Keratinocyte (primary cell): ENCODE data around the gene PTER. TPM values are rescaled to one million over a fixed set of nuclear protein-coding genes. Genes with fewer than 3 reads are reported as not detected.

Experiments
- DNase-seq: peaks from one replicate; pipeline ENCODE4 v3.0.0-alpha.2; 2011; ENCODE audit warnings: low read depth, missing footprints, low spot score
- FAIRE-seq: peaks from 2 replicates; lab custom pipeline; 2011; peaks lifted over from hg19 to GRCh38; lab: Jason Lieb, UNC
- H2AFZ ChIP-seq: 2 replicates; pipeline ENCODE4 v1.6.0; 2012; ENCODE audit warnings: low read length, control low read depth, inconsistent platforms; ENCODE audit not compliant: control insufficient read depth
- H3K27ac ChIP-seq: 2 replicates; pipeline ENCODE4 v1.5.1; 2011; ENCODE audit warnings: low read length; ENCODE audit not compliant: control insufficient read depth, insufficient read depth
- H3K27me3 ChIP-seq: 3 replicates; pipeline ENCODE4 v1.6.0; 2011; ENCODE audit warnings: low read length; ENCODE audit not compliant: control insufficient read depth, insufficient read depth; ENCODE audit errors: extremely low read depth
- H3K36me3 ChIP-seq, 2 experiments: 2 replicates in 1 of 2; 3 replicates in 1 of 2; pipeline ENCODE4 v1.5.1; 2011; ENCODE audit warnings: low read length in 2 of 2, mild to moderate bottlenecking in 1 of 2; ENCODE audit not compliant: control insufficient read depth in 2 of 2, insufficient read depth in 2 of 2; ENCODE audit errors: extremely low read depth in 1 of 2
- H3K4me1 ChIP-seq: 3 replicates; pipeline ENCODE4 v1.5.1; 2011; ENCODE audit warnings: low read length; ENCODE audit not compliant: control insufficient read depth, insufficient read depth; ENCODE audit errors: extremely low read depth
- H3K4me2 ChIP-seq: 3 replicates; pipeline ENCODE4 v1.6.0; 2011; ENCODE audit warnings: low read depth, low read length; ENCODE audit not compliant: control insufficient read depth, insufficient read depth; ENCODE audit errors: extremely low read depth
- H3K4me3 ChIP-seq, 3 experiments: fragments of 200-600 bp in 1 of 3; sonication (generic) in 1 of 3; 2 replicates in 2 of 3; 3 replicates in 1 of 3; pipeline ENCODE4 v1.5.1; 2011 to 2016; ENCODE audit warnings: low read length in 3 of 3, mild to moderate bottlenecking in 3 of 3, control low read depth in 2 of 3, inconsistent platforms in 1 of 3, low read depth in 1 of 3, mixed read lengths in 1 of 3, mixed run types in 1 of 3, moderate library complexity in 1 of 3; ENCODE audit not compliant: control insufficient read depth in 2 of 3, insufficient read depth in 2 of 3; ENCODE audit errors: extremely low read depth in 1 of 3
- H3K79me2 ChIP-seq: 2 replicates; pipeline ENCODE4 v1.6.0; 2012; ENCODE audit warnings: low read length; ENCODE audit not compliant: control insufficient read depth, insufficient read depth
- H3K9ac ChIP-seq: 3 replicates; pipeline ENCODE4 v1.6.0; 2011; ENCODE audit warnings: low read length; ENCODE audit not compliant: control insufficient read depth, insufficient read depth; ENCODE audit errors: extremely low read depth
- H3K9me1 ChIP-seq: 3 replicates; pipeline ENCODE4 v1.6.0; 2011; ENCODE audit warnings: low read length; ENCODE audit not compliant: control insufficient read depth, insufficient read depth; ENCODE audit errors: extremely low read depth
- H3K9me3 ChIP-seq: 2 replicates; pipeline ENCODE4 v1.5.1; 2012; ENCODE audit warnings: low read depth, low read length; ENCODE audit not compliant: control insufficient read depth
- H4K20me1 ChIP-seq: 3 replicates; pipeline ENCODE4 v1.6.0; 2011; ENCODE audit warnings: low read length; ENCODE audit not compliant: control insufficient read depth, insufficient read depth; ENCODE audit errors: extremely low read depth
- EZH2 ChIP-seq: IDR thresholded peaks from one replicate; pipeline ENCODE4 v1.6.1; 2012; ENCODE audit warnings: inconsistent platforms, mild to moderate bottlenecking, low read length, moderate library complexity
- dilution Hi-C: fragments of 300-500 bp; cut with MboI; formaldehyde crosslinking; loops from one replicate; pipeline ENCODE4 v1.7.0; 2020; ENCODE audit warnings: low sequenced_read_pairs; ENCODE audit not compliant: extremely low pct_ligation_motif_present
- polyA plus RNA-seq, 5 experiments: library from polyadenylated mRNA; depleted of rRNA in 3 of 5; stranded (reverse) in 3 of 5; stranded (forward) in 1 of 5; unstranded in 1 of 5; fragments of >200 nt; gene quantifications; 1 replicate in 1 of 5; 2 replicates in 3 of 5; 3 replicates in 1 of 5; pipeline versions ENCODE4 v1.2.1 to v1.2.3, GENCODE V29; 2011 to 2012; ENCODE audit warnings: missing spikeins in 2 of 5, low read depth in 1 of 5, low replicate concordance in 1 of 5
- TF ChIP-seq, protein P1 (sequence below), 3 experiments: IDR thresholded peaks in 1 of 3; conservative IDR thresholded peaks in 1 of 3; optimal IDR thresholded peaks in 1 of 3; 2 replicates in 2 of 3; 3 replicates in 1 of 3; pipeline versions ENCODE3 to v1.5.1; 2011; ENCODE audit warnings: low read length in 3 of 3, mild to moderate bottlenecking in 3 of 3, moderate library complexity in 2 of 3, control low read depth in 1 of 3, inconsistent platforms in 1 of 3; ENCODE audit not compliant: insufficient read depth in 2 of 3; ENCODE audit errors: extremely low read depth in 1 of 3

The PTER gene
- polyA plus RNA-seq, 1 donor (not counting 4 experiments of a cell fraction or from before 2014, with no cell fraction given) = 10.1 TPM

DNA sequence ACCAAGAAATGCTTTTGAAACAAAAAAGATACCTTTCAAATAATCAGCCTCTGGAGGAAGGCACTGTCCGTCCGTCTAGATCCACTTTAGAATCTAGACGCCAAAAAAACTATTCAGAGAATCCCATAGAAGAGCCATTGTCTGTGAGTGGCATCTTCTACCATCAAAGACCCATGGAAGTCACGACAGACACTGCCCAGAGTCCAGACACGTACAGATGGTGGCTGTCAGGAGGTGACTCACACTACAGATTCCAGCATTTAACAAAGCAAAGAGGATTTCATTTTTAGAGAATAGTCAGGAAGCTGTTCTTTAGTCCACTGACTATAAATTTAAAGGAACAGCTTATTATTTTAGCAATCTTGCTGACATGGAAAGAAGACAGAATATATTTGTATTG, 73.2 kb downstream of the PTER start:
- Histone ChIP-seq H3K36me3 (no peaks in the 10 kb centered on the region), H3K9me1 (no peaks in the 10 kb centered on the region), H3K79me2 (no peaks in the 10 kb centered on the region), H3K4me2 (no peak overlapping the region), H2AFZ (no peak overlapping the region), H3K4me3 (no peak overlapping the region), H3K9ac (no peak overlapping the region), H3K9me3 (no peaks in the 10 kb centered on the region), H3K27me3 (no peaks in the 10 kb centered on the region), H4K20me1 (no peaks in the 10 kb centered on the region), H3K27ac (no peak overlapping the region), H3K4me1 (peaks cover 4% of the 10 kb centered on the region)
- FAIRE-seq (no peak), DNase-seq (no peak)
- dilution Hi-C loops = no loop called here
- TF ChIP-seq EZH2 = no peak
- TF ChIP-seq, protein P1, sequence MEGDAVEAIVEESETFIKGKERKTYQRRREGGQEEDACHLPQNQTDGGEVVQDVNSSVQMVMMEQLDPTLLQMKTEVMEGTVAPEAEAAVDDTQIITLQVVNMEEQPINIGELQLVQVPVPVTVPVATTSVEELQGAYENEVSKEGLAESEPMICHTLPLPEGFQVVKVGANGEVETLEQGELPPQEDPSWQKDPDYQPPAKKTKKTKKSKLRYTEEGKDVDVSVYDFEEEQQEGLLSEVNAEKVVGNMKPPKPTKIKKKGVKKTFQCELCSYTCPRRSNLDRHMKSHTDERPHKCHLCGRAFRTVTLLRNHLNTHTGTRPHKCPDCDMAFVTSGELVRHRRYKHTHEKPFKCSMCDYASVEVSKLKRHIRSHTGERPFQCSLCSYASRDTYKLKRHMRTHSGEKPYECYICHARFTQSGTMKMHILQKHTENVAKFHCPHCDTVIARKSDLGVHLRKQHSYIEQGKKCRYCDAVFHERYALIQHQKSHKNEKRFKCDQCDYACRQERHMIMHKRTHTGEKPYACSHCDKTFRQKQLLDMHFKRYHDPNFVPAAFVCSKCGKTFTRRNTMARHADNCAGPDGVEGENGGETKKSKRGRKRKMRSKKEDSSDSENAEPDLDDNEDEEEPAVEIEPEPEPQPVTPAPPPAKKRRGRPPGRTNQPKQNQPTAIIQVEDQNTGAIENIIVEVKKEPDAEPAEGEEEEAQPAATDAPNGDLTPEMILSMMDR (optimal IDR thresholded peaks at IDR 0.05 in 1 of 3, IDR thresholded peaks at IDR 0.05 in 1 of 3, conservative IDR thresholded peaks at IDR 0.05 in 1 of 3; ENCODE audit: extremely low read depth in 1 of 3, insufficient read depth in 2 of 3, low read length in 3 of 3) = no peak

DNA sequence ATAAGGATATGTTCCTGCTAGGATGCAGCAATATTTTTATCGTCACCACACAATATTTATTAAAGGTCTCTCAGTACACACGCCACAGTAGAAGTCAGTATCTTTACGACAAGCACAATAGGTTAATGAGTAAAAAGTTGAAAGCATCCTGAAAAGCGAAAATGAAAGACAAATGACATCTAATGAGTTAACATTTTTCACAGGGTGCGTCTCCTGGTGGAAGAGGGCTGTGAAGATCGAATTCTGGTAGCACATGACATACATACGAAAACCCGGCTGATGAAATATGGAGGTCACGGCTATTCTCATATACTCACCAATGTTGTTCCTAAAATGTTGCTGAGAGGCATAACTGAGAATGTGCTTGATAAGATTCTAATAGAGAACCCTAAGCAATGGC, 74.0 kb downstream of the PTER start:
- Histone ChIP-seq H3K36me3 (no peaks in the 10 kb centered on the region), H3K27me3 (no peaks in the 10 kb centered on the region), H2AFZ (no peak overlapping the region), H3K9me1 (no peaks in the 10 kb centered on the region), H3K9me3 (no peaks in the 10 kb centered on the region), H3K79me2 (no peaks in the 10 kb centered on the region), H3K4me2 (no peak overlapping the region), H4K20me1 (no peaks in the 10 kb centered on the region), H3K27ac (no peak overlapping the region), H3K9ac (no peak overlapping the region), H3K4me1 (peaks cover 4% of the 10 kb centered on the region), H3K4me3 (no peak overlapping the region)
- no peak for TF ChIP-seq EZH2
- TF ChIP-seq, protein P1 (optimal IDR thresholded peaks at IDR 0.05 in 1 of 3, IDR thresholded peaks at IDR 0.05 in 1 of 3, conservative IDR thresholded peaks at IDR 0.05 in 1 of 3; ENCODE audit: extremely low read depth in 1 of 3, insufficient read depth in 2 of 3, low read length in 3 of 3) = no peak
- dilution Hi-C loops = no loop called here
- FAIRE-seq (no peak), DNase-seq (no peak)
